ENCODE results near the gene UBALD2. TPM values are rescaled to one million over a fixed set of nuclear protein-coding genes. Genes with fewer than 3 reads are reported as not detected.
A peak's percentile ranks its signal among the peaks of the same experiment; 100 is the strongest.
"Not testable (repeated sequence)": the region's sequence is repeated elsewhere in the genome, so short reads cannot be mapped to it uniquely, and the experiment has no call there.

UBALD2 gene
- polyA plus RNA-seq, 2 of the 4 experiments (the other 2 are of a cell fraction) = 12.8 to 21.5 TPM

GRCh38 chr17:76252040-76252954, 12.9 kb upstream of the UBALD2 start (continued):
- TF ChIP-seq, protein P1, sequence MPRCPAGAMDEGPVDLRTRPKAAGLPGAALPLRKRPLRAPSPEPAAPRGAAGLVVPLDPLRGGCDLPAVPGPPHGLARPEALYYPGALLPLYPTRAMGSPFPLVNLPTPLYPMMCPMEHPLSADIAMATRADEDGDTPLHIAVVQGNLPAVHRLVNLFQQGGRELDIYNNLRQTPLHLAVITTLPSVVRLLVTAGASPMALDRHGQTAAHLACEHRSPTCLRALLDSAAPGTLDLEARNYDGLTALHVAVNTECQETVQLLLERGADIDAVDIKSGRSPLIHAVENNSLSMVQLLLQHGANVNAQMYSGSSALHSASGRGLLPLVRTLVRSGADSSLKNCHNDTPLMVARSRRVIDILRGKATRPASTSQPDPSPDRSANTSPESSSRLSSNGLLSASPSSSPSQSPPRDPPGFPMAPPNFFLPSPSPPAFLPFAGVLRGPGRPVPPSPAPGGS (IDR thresholded peaks at IDR 0.05) = no peak
- TF ChIP-seq PHF8 (IDR thresholded peaks at IDR 0.05; ENCODE audit: borderline replicate concordance, low read depth) (no peak), HDAC2 (IDR thresholded peaks at IDR 0.05) (no peak), TP53 (CRISPR knock-in tag; IDR thresholded peaks at IDR 0.05) (no peak), MAZ (IDR thresholded peaks at IDR 0.05; ENCODE audit: borderline replicate concordance, low read depth, low read length) (no peak), SMC3 (IDR thresholded peaks at IDR 0.05) (peak; percentile 20; the same call in 1 of the 3 replicates), RARB (CRISPR knock-in tag; IDR thresholded peaks at IDR 0.05) (0 out of 2 replicates have a peak, but pooled peaks have one; percentile 23), NPAS2 (CRISPR knock-in tag; IDR thresholded peaks at IDR 0.05; ENCODE audit: borderline replicate concordance) (no peak), KDM1A (IDR thresholded peaks at IDR 0.05; ENCODE audit: low read depth) (no peak), RAD21 (conservative IDR thresholded peaks at IDR 0.05 in 1 of 2, IDR thresholded peaks at IDR 0.05 in 1 of 2) (no peak), FOSB (CRISPR knock-in tag; IDR thresholded peaks at IDR 0.05) (no peak), MAFK (IDR thresholded peaks at IDR 0.05; ENCODE audit: partially characterized antibody) (peak; percentile 41), ZFP36 (IDR thresholded peaks at IDR 0.05; ENCODE audit: borderline replicate concordance, partially characterized antibody) (no peak), CEBPB (IDR thresholded peaks at IDR 0.05) (peak; percentile 49 to 71; a peak in 3 of 4 replicates), HOXA7 (CRISPR knock-in tag; IDR thresholded peaks at IDR 0.05) (no peak), GATA3 (IDR thresholded peaks at IDR 0.05; ENCODE audit: borderline replicate concordance) (no peak), EP300 (IDR thresholded peaks at IDR 0.05) (no peak), ESRRA (IDR thresholded peaks at IDR 0.05; ENCODE audit: borderline replicate concordance, low read length) (no peak), CBX8 (IDR thresholded peaks at IDR 0.05) (no peak), EHF (CRISPR knock-in tag; IDR thresholded peaks at IDR 0.05) (no peak), CBX2 (IDR thresholded peaks at IDR 0.05; ENCODE audit: borderline replicate concordance, low read depth) (no peak), POLR2A (IDR thresholded peaks at IDR 0.05; ENCODE audit: low read length) (no peak), KDM5A (IDR thresholded peaks at IDR 0.05) (no peak)
- TF ChIP-seq, protein P2, sequence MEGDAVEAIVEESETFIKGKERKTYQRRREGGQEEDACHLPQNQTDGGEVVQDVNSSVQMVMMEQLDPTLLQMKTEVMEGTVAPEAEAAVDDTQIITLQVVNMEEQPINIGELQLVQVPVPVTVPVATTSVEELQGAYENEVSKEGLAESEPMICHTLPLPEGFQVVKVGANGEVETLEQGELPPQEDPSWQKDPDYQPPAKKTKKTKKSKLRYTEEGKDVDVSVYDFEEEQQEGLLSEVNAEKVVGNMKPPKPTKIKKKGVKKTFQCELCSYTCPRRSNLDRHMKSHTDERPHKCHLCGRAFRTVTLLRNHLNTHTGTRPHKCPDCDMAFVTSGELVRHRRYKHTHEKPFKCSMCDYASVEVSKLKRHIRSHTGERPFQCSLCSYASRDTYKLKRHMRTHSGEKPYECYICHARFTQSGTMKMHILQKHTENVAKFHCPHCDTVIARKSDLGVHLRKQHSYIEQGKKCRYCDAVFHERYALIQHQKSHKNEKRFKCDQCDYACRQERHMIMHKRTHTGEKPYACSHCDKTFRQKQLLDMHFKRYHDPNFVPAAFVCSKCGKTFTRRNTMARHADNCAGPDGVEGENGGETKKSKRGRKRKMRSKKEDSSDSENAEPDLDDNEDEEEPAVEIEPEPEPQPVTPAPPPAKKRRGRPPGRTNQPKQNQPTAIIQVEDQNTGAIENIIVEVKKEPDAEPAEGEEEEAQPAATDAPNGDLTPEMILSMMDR (IDR thresholded peaks at IDR 0.05) = no peak
- TF ChIP-seq, protein P3, sequence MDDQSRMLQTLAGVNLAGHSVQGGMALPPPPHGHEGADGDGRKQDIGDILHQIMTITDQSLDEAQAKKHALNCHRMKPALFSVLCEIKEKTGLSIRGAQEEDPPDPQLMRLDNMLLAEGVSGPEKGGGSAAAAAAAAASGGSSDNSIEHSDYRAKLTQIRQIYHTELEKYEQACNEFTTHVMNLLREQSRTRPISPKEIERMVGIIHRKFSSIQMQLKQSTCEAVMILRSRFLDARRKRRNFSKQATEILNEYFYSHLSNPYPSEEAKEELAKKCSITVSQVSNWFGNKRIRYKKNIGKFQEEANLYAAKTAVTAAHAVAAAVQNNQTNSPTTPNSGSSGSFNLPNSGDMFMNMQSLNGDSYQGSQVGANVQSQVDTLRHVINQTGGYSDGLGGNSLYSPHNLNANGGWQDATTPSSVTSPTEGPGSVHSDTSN (IDR thresholded peaks at IDR 0.05) = no peak
- TF ChIP-seq, protein P4, sequence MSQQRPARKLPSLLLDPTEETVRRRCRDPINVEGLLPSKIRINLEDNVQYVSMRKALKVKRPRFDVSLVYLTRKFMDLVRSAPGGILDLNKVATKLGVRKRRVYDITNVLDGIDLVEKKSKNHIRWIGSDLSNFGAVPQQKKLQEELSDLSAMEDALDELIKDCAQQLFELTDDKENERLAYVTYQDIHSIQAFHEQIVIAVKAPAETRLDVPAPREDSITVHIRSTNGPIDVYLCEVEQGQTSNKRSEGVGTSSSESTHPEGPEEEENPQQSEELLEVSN (IDR thresholded peaks at IDR 0.05; ENCODE audit: borderline replicate concordance, low read depth) = no peak
- TF ChIP-seq, protein P5, sequence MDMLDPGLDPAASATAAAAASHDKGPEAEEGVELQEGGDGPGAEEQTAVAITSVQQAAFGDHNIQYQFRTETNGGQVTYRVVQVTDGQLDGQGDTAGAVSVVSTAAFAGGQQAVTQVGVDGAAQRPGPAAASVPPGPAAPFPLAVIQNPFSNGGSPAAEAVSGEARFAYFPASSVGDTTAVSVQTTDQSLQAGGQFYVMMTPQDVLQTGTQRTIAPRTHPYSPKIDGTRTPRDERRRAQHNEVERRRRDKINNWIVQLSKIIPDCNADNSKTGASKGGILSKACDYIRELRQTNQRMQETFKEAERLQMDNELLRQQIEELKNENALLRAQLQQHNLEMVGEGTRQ (IDR thresholded peaks at IDR 0.05) = no peak
- TF ChIP-seq, protein P6, sequence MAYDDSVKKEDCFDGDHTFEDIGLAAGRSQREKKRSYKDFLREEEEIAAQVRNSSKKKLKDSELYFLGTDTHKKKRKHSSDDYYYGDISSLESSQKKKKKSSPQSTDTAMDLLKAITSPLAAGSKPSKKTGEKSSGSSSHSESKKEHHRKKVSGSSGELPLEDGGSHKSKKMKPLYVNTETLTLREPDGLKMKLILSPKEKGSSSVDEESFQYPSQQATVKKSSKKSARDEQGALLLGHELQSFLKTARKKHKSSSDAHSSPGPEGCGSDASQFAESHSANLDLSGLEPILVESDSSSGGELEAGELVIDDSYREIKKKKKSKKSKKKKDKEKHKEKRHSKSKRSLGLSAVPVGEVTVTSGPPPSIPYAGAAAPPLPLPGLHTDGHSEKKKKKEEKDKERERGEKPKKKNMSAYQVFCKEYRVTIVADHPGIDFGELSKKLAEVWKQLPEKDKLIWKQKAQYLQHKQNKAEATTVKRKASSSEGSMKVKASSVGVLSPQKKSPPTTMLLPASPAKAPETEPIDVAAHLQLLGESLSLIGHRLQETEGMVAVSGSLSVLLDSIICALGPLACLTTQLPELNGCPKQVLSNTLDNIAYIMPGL (CRISPR knock-in tag; IDR thresholded peaks at IDR 0.05; ENCODE audit: borderline replicate concordance) = no peak

DNA sequence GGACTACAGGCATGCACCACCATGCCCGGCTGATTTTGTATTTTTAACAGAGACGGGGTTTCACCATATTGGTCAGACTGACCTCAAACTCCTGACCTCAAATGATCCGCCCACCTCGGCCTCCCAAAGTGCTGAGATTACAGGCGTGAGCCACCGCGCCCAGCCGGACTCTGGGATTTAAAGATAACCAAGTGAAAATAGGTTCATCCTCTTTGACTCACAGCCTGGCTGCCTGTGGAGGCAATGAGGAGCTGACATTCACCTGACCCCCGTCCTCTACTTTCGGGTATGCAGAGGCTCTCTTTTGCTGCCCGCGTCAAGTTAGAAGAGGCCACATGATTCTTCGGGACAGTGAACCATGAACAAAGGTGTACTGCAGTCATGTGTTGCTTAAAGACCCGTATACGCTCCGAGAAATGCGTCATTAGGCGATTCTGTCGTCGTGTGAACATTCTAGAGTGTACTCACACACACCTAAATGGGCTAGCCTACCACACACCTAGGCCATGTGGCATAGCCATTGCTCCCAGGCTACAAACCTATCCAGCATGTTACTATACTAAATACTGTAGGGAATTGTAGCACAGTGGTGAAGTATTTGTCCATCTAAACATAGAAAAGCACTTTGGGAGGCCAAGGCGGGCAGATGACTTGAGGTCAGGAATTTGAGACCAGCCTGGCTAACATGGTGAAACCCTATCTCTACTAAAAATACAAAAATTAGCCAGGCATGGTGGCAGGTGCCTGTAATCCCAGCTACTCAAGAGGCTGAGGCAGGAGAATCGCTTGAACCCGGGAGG, 12.0 kb upstream of the UBALD2 start:
- 94% methylated on average over 23 of the region's 23 CpGs for WGBS (ENCODE audit: missing lambda C conversion rate)
- not testable (repeated sequence) for H3K4me3 ChIP-seq; ATAC-seq; DNase-seq (ENCODE audit: low read depth in 1 of 2, low spot score in 1 of 2); H3K9me3 ChIP-seq; FAIRE-seq
- H3K4me2 ChIP-seq = peak overlapping the region; percentile 50; the same call in 1 of the 3 replicates
- POLR2A ChIA-PET = interaction anchor here (1.5 kb wide), 1 partner anchor 12 kb away, joined by 17 read pairs; the partner anchor contains the start of gene UBALD2
- H3K4me1 ChIP-seq = peaks cover 21% of the 10 kb centered on the region
- CTCF ChIA-PET = interaction anchor here (1.6 to 14.6 kb wide), 3 partner anchors 14 to 239 kb away, joined by 3 to 164 read pairs (median 10); no protein-coding TSS in a partner anchor
- peak overlapping the region; percentile 60 to 70; a peak in 3 of 6 replicates for H3K27ac ChIP-seq
